GM13976 (cell line): ENCODE results near the gene PLA2G2A.

Experiments
- DNase-seq: peaks from one replicate; pipeline ENCODE4 v3.0.0; 2012; ENCODE audit warnings: low spot score
- in situ Hi-C: fragments of 300-500 bp; cut with MboI; formaldehyde crosslinking; loops from one replicate; pipeline ENCODE4 v1.12.0; 2022; ENCODE audit warnings: low sequenced_read_pairs, mixed read lengths, inconsistent platforms; ENCODE audit not compliant: unreplicated experiment
- TF ChIP-seq, protein P1 (sequence below): IDR thresholded peaks from 2 replicates; pipeline ENCODE4 v1.5.1; 2012; ENCODE audit warnings: borderline replicate concordance, mild to moderate bottlenecking; ENCODE audit not compliant: insufficient read depth; ENCODE audit errors: extremely low read depth, missing control alignments, control extremely low read depth

The PLA2G2A gene

DNA sequence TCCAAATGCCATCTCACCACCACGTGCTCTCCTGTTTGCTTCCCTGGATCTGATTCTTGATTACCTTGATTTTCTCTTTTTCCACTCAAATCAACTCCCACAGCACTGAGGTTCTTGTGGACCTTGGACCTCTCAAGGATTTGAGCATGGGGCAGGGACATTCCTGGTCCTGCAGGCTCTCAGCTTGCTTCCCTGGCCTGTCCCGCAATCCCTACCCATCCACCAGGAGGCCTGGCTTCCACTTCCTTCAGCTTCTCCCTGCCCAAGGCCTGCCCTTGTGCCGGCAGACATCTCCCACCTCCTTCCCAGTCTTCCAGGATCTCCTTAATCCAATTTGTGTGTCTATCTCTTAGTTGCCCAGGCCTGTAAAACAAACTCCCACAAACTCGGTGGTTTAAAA lies 21.6 kb downstream of the PLA2G2A start:
- DNase-seq = no peak
- TF ChIP-seq, protein P1, sequence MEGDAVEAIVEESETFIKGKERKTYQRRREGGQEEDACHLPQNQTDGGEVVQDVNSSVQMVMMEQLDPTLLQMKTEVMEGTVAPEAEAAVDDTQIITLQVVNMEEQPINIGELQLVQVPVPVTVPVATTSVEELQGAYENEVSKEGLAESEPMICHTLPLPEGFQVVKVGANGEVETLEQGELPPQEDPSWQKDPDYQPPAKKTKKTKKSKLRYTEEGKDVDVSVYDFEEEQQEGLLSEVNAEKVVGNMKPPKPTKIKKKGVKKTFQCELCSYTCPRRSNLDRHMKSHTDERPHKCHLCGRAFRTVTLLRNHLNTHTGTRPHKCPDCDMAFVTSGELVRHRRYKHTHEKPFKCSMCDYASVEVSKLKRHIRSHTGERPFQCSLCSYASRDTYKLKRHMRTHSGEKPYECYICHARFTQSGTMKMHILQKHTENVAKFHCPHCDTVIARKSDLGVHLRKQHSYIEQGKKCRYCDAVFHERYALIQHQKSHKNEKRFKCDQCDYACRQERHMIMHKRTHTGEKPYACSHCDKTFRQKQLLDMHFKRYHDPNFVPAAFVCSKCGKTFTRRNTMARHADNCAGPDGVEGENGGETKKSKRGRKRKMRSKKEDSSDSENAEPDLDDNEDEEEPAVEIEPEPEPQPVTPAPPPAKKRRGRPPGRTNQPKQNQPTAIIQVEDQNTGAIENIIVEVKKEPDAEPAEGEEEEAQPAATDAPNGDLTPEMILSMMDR = no peak
- in situ Hi-C loops = no loop called here

DNA sequence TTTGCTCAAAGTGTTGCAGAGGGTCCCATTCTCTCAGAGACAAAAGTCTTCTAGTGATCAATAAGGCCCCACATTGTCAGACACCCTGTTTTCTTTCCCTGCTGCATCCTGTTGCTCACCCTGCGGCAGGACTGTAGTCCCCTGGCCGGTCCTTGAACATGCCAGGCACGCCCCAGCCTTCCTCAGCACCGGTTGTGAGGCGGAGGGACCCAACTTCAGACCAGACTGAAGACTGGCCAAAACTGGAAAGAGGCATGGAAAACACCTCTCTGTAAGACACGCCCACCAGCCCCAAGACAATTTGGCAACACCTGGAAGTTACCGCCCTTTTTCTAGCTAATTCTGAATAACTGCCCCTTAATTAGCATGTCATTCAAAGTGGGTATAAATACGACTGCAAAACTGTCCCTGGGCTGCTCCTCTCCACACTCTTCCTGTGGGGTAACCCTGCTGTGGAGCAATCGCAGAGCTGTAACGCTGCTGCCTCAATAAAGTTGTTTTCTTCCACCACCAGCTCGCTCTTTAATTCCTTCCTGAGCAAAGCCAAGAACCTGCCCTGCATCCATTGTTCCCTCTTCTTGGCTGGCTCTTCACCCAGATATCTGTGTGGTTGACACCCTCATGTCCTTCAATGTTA lies 23.8 kb downstream of the PLA2G2A start:
- no peak for DNase-seq
- in situ Hi-C loops = no loop called here

DNA sequence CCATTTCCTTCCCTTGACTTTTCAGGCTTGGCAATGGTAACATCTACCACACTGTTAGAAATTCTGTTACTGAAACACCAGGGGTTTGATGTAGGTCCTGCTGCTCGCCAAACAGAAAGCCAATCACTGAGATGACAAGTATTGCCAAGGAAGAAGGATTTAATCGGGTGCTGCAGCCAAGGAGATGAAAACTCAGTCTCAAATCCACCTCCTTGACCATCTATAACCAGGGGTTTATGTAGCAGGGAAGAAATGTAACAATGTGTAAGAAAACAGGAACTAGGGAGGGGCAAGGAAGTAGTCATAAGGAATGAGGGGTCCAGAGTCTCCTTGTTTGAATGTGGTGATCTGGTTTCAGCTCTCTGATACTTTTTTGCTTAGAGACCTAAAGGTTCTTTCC lies 25.4 kb downstream of the PLA2G2A start:
- no peak for DNase-seq
- in situ Hi-C loops = no loop called here
- TF ChIP-seq, protein P1 = no peak

More for the DNA sequence above, 23.8 kb downstream of the PLA2G2A start:
- TF ChIP-seq, protein P1 = no peak

DNA sequence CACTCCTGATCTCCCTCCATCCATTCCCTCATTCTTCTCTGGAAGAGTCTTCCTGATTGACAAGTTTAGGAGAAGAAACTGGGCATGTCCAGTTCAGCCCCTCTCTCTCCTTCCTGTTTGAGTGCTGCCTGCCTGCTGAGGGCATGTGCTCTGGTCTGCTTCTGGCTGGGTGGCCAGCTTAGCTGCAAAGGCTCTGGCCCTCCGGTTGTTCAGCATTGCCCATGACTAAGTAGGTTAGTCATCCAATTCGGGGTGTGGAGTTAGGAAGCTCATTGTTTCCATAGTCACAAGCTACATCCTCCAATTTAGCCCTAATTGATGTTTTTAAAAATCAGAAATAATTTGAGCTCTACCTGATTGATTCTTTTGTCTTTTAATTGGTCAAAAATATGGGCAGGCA lies 30.4 kb downstream of the PLA2G2A start:
- TF ChIP-seq, protein P1 = no peak
- no peak for DNase-seq
- in situ Hi-C loops = no loop called here

DNA sequence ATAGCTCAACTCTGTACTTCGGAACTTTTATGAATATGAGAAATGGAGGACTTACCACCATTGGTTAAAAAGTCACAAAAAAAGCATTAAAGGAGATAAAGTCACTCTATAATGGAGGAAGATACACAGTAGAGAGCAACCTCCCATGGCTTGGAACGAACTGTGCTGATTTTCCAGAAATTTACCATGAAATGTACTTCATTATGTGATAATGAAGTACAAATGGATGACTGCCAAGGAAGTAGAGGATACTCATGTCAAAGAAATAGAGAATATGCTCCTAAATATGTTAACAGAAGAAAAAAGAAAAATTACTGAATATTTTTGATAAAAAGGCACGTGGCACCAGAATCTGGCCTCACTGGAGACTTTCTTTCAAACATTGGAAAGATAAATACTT lies 32.4 kb downstream of the PLA2G2A start:
- TF ChIP-seq, protein P1 = no peak
- in situ Hi-C loops = no loop called here
- no peak for DNase-seq

DNA sequence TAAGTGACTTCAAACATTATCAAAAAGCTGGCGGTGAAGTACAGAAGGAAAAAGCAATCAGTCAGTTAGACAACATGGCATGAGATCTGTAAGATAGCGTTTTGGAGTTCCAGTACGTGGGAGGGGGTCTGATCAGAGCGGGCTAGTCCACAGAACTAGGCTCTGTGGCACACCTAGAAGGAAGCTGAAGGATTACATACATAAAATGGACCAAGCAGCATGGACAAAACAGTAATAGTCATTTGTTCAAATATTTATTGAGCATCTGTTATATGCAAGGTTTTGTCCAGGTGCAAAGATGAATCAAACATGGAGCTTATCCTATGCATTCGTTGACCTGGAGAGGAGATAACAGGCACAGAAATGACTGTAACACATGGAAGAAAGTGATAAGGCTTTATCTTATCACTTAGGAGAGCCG lies 33.1 kb downstream of the PLA2G2A start:
- in situ Hi-C loops = no loop called here
- DNase-seq = no peak
- TF ChIP-seq, protein P1 = no peak
